HG03460 (cell line): ENCODE data around the gene FHIT.

Experiments
- ATAC-seq: cut with Tn5 transposase; IDR thresholded peaks from one replicate; pipeline ENCODE4 v1.9.1; 2021; ENCODE audit not compliant: unreplicated experiment

FHIT gene

GRCh38 chr3:59769127-59769750, 1482.0 kb downstream of the FHIT start:
- no peak for ATAC-seq

GRCh38 chr3:59766200-59766872, 1484.9 kb downstream of the FHIT start:
- ATAC-seq = no peak

GRCh38 chr3:59764171-59764570, 1487.1 kb downstream of the FHIT start:
- no peak for ATAC-seq

GRCh38 chr3:59762941-59763340, 1488.3 kb downstream of the FHIT start:
- ATAC-seq = no peak

- no peak for ATAC-seq
Observed at GRCh38 chr3:59759298-59760031, 1491.8 kb downstream of the FHIT start.

- ATAC-seq = no peak
Observed at GRCh38 chr3:59758672-59759071, 1492.6 kb downstream of the FHIT start.

GRCh38 chr3:59756934-59757333, 1494.3 kb downstream of the FHIT start:
- ATAC-seq = no peak

GRCh38 chr3:59754456-59755129, 1496.7 kb downstream of the FHIT start:
- ATAC-seq = no peak

- no peak for ATAC-seq
Observed at GRCh38 chr3:59753808-59754450, 1497.3 kb downstream of the FHIT start.

- no peak for ATAC-seq
Observed at GRCh38 chr3:59752925-59753324, 1498.3 kb downstream of the FHIT start.

- no peak for ATAC-seq
Observed at GRCh38 chr3:59751606-59752005, 1499.6 kb downstream of the FHIT start.

GRCh38 chr3:59750391-59750790, 1500.9 kb downstream of the FHIT start:
- ATAC-seq = no peak

- no peak for ATAC-seq
Observed at GRCh38 chr3:59749291-59749690, 1502.0 kb downstream of the FHIT start.

GRCh38 chr3:59746585-59746984, 1504.7 kb downstream of the FHIT start:
- ATAC-seq = no peak

GRCh38 chr3:59737241-59737640, 1514.0 kb downstream of the FHIT start:
- no peak for ATAC-seq

GRCh38 chr3:59734061-59734460, 1517.2 kb downstream of the FHIT start:
- ATAC-seq = no peak

- no peak for ATAC-seq
Observed at GRCh38 chr3:59733041-59733809, 1518.0 kb downstream of the FHIT start.

- no peak for ATAC-seq
Observed at GRCh38 chr3:59731943-59732342, 1519.3 kb downstream of the FHIT start.

- ATAC-seq = no peak
Observed at GRCh38 chr3:59730591-59730990, 1520.7 kb downstream of the FHIT start.

GRCh38 chr3:59728587-59728908, 1522.7 kb downstream of the FHIT start:
- no peak for ATAC-seq
